Measurements from ENCODE around the gene EYA4. TPM values are rescaled to one million over a fixed set of nuclear protein-coding genes. Genes with fewer than 3 reads are reported as not detected.

The EYA4 gene
- total RNA-seq, 4 donors from 2014 or later = 0.13 to 0.17 TPM; not detected in 2

GRCh38 chr6:133266186-133266585, 25.0 kb downstream of the EYA4 start:
- H3K4me3 ChIP-seq (ENCODE audit: low read depth, poor library complexity, severe bottlenecking) = no peak overlapping the region
- no peak for DNase-seq (ENCODE audit: low spot score in 2 of 2)
- WGBS, 2 donors = 67 to 78% methylated on average over 2 of the region's 2 CpGs
- no peak for TF ChIP-seq CTCF (IDR thresholded peaks at IDR 0.05)
- TF ChIP-seq POLR2A (IDR thresholded peaks at IDR 0.05) = no peak
- intact Hi-C loops (cut with DNase I; ENCODE audit: low total_unique reads) = no loop called here

- intact Hi-C loops (cut with DNase I; ENCODE audit: low total_unique reads) = no loop called here
- no peak for DNase-seq (ENCODE audit: low spot score in 2 of 2)
- 85 to 86% methylated on average over 5 of the region's 5 CpGs for WGBS, 2 donors
- no peak overlapping the region for H3K4me3 ChIP-seq (ENCODE audit: low read depth, poor library complexity, severe bottlenecking)
- TF ChIP-seq POLR2A (IDR thresholded peaks at IDR 0.05) (no peak), CTCF (IDR thresholded peaks at IDR 0.05) (no peak)
Measured at GRCh38 chr6:133268621-133269020, 27.5 kb downstream of the EYA4 start.

GRCh38 chr6:133274813-133275212, 33.7 kb downstream of the EYA4 start:
- 76 to 81% methylated on average over 4 of the region's 4 CpGs for WGBS, 2 donors
- TF ChIP-seq POLR2A (IDR thresholded peaks at IDR 0.05) (no peak), CTCF (IDR thresholded peaks at IDR 0.05) (no peak)
- no peak for DNase-seq (ENCODE audit: low spot score in 2 of 2)
- intact Hi-C loops (cut with DNase I; ENCODE audit: low total_unique reads) = no loop called here
- H3K4me3 ChIP-seq (ENCODE audit: low read depth, poor library complexity, severe bottlenecking) = no peak overlapping the region

GRCh38 chr6:133275213-133275612, 34.1 kb downstream of the EYA4 start:
- no peak for DNase-seq (ENCODE audit: low spot score in 2 of 2)
- intact Hi-C loops (cut with DNase I; ENCODE audit: low total_unique reads) = no loop called here
- no peak overlapping the region for H3K4me3 ChIP-seq (ENCODE audit: low read depth, poor library complexity, severe bottlenecking)
- 52 to 60% methylated on average over 6 of the region's 6 CpGs for WGBS, 2 donors
- TF ChIP-seq POLR2A (IDR thresholded peaks at IDR 0.05) = no peak
- TF ChIP-seq CTCF (IDR thresholded peaks at IDR 0.05) = no peak

- TF ChIP-seq CTCF (IDR thresholded peaks at IDR 0.05) = no peak
- no peak for TF ChIP-seq POLR2A (IDR thresholded peaks at IDR 0.05)
- intact Hi-C loops (cut with DNase I; ENCODE audit: low total_unique reads) = no loop called here
- WGBS, 2 donors = 74 to 77% methylated on average over 2 of the region's 2 CpGs
- no peak for DNase-seq (ENCODE audit: low spot score in 2 of 2)
- no peak overlapping the region for H3K4me3 ChIP-seq (ENCODE audit: low read depth, poor library complexity, severe bottlenecking)
Measured at GRCh38 chr6:133277228-133277899, 36.2 kb downstream of the EYA4 start.
